SIG-M5 treated with dmso at 0.1 percent for 504 hours (cell line): ENCODE measurements around the gene ACTA2.
"Not testable (repeated sequence)": the region's sequence is repeated elsewhere in the genome, so short reads cannot be mapped to it uniquely, and the experiment has no call there.

Experiments used
- DNase-seq: peaks from one replicate; lab custom pipeline; 2025; ENCODE audit not compliant: unreplicated experiment; lab: John Stamatoyannopoulos, UW

ACTA2 gene

GRCh38 chr10:88949912-88950837 is 2.4 kb downstream of the ACTA2 start:
- DNase-seq, result no peak

- no peak for DNase-seq
These were observed 3.5 kb downstream of the ACTA2 start for GRCh38 chr10:88949051-88949450.

- peak; percentile 26 for DNase-seq
These were observed 5.5 kb downstream of the ACTA2 start for GRCh38 chr10:88946965-88947590.

DNA sequence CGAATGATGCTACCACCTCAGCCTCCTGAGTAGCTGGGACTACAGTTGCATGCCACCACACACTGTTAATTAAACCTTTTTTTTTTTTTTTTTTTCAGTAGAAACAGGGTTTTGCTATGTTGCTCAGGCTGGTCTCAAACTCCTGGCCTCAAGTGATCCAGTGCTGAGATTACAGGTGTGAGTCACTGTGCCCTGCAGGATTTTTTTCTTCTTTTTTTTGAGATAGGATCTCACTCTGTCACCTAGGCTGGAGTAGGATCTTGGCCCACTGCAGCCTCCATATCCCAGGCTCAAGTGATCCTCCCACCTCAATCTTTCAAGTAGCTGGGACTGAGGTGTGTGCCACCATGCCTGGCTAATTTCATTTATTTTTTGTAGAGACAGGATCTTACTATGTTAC is 6.4 kb downstream of the ACTA2 start:
- DNase-seq, result no peak

- DNase-seq, result peak; percentile 28
These were observed 7.8 kb downstream of the ACTA2 start for GRCh38 chr10:88944813-88945212.

DNA sequence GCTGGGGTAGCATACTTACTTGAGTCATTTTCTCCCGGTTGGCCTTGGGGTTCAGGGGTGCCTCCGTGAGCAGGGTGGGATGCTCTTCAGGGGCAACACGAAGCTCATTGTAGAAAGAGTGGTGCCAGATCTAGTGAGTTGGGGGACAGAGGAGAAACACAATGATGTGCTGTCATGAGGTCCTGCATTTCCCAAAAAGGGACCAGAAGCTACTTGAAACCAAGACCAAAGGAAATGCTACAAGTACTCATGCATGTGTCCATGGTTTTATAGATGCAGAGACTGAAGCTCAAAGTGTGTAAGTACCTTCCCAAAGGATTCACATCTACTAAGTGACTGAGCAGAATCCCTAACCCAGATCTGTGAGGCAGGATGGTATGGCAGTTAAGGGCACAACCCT is 8.8 kb downstream of the ACTA2 start:
- DNase-seq, result no peak

GRCh38 chr10:88941026-88941425 is 11.5 kb downstream of the ACTA2 start:
- no peak for DNase-seq

- no peak for DNase-seq
These were observed 13.6 kb downstream of the ACTA2 start for GRCh38 chr10:88938938-88939337.

GRCh38 chr10:88938039-88938438 is 14.5 kb downstream of the ACTA2 start:
- no peak for DNase-seq

- DNase-seq, result no peak
These were observed 15.9 kb downstream of the ACTA2 start for GRCh38 chr10:88936656-88937055.

GRCh38 chr10:88934900-88935672 is 17.5 kb downstream of the ACTA2 start:
- DNase-seq, result peak; percentile 72

- no peak for DNase-seq
These were observed 19.0 kb downstream of the ACTA2 start for GRCh38 chr10:88933564-88933963.

GRCh38 chr10:88932539-88933256 is 19.9 kb downstream of the ACTA2 start:
- peak; percentile 76 for DNase-seq

- not testable (repeated sequence) for DNase-seq
These were observed 20.5 kb downstream of the ACTA2 start for GRCh38 chr10:88932029-88932428.

DNA sequence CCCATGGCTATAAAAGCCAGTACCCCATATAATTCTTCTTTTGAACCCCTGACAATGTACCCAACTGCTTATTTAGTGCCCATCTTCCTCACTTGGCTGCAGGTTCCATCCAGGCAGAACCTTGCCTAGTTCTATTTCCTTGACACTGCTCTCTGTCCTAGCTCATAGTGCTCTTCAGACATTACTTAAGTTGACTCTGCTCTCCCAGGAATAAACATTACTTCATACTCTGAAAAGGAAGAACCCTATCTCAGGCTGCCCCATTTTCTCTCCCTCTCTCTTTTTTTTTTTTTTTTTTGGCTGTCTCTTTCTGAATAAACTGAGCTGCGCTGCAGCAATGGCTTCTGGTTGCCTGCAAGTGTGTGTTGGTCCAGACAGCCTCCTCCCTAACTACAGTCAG is 21.0 kb downstream of the ACTA2 start:
- DNase-seq, result no peak

GRCh38 chr10:88928254-88928653 is 24.3 kb downstream of the ACTA2 start:
- DNase-seq, result no peak

GRCh38 chr10:88927416-88927690 is 25.2 kb downstream of the ACTA2 start:
- no peak for DNase-seq

- peak; percentile 76 for DNase-seq
These were observed 25.8 kb downstream of the ACTA2 start for GRCh38 chr10:88926566-88927415.

GRCh38 chr10:88923520-88923919 is 29.1 kb downstream of the ACTA2 start:
- no peak for DNase-seq

DNA sequence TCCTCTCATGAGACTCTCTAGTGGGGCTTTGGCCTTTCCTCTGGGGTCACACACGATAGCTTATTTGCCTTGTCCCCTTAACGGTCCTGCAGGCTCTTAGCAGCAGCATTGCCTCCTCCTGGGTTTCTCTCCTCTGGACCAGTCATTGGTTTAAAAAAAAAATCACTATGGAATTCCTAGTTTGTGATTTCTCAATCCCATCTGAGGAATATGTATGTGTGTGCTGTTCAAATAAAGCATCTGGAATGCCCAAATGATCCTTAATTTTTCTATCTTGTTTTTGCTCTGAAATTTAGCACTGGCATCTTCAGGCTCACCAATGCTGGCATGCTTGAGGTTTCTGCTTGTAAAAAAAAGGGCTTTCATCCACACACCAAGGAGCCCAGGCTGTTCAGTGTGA is 30.5 kb downstream of the ACTA2 start:
- no peak for DNase-seq
